Sigmoid colon (tissue), 4 donors: ENCODE measurements around the gene MAMDC2.

Source experiments
- POLR2A ChIP-seq, 2 donors: fragments of 450-650 bp; IDR thresholded peaks; one replicate each; pipeline ENCODE4 v1.6.1; 2016; ENCODE audit warnings: antibody characterized with exemption in 2 of 2, mild to moderate bottlenecking in 2 of 2, moderate library complexity in 2 of 2
- POLR2AphosphoS5 ChIP-seq, 4 donors: sonication (generic); formaldehyde crosslinking; IDR thresholded peaks; one replicate each; pipeline ENCODE4 v1.6.1; 2017; ENCODE audit warnings: antibody characterized with exemption in 4 of 4
- TF ChIP-seq, protein P1 (sequence below), 4 experiments: fragments of 450-650 bp in 3 of 4; fragments of 200-600 bp in 1 of 4; IDR thresholded peaks; one replicate each; pipeline ENCODE4 v1.5.1; 2016 to 2019; ENCODE audit warnings: antibody characterized with exemption in 4 of 4, mild to moderate bottlenecking in 3 of 4, moderate library complexity in 2 of 4

DNA sequence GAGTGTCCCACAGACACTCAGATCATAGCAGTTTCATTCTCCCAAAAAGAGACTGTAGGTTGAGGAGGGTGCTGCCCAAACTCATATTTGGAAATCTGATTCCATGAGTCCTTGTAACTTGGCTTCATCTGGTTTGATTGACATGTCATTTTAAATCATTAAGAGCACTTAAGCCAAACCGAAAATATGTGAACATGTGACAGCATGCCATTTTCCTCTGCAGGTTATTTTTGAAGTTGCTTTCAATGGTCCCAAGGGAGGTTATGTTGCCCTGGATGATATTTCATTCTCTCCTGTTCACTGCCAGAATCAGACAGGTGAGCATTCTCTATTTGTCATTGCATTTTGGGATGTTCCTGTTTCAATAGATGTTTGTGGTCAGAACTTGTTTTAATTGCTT lies 87.6 kb downstream of the MAMDC2 start:
- TF ChIP-seq POLR2AphosphoS5 (IDR thresholded peaks at IDR 0.05) (no peak), POLR2A (IDR thresholded peaks at IDR 0.05) (no peak)
- TF ChIP-seq, protein P1, sequence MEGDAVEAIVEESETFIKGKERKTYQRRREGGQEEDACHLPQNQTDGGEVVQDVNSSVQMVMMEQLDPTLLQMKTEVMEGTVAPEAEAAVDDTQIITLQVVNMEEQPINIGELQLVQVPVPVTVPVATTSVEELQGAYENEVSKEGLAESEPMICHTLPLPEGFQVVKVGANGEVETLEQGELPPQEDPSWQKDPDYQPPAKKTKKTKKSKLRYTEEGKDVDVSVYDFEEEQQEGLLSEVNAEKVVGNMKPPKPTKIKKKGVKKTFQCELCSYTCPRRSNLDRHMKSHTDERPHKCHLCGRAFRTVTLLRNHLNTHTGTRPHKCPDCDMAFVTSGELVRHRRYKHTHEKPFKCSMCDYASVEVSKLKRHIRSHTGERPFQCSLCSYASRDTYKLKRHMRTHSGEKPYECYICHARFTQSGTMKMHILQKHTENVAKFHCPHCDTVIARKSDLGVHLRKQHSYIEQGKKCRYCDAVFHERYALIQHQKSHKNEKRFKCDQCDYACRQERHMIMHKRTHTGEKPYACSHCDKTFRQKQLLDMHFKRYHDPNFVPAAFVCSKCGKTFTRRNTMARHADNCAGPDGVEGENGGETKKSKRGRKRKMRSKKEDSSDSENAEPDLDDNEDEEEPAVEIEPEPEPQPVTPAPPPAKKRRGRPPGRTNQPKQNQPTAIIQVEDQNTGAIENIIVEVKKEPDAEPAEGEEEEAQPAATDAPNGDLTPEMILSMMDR (IDR thresholded peaks at IDR 0.05): no peak
